Measurements from ENCODE around the gene KMT2E.

Gene KMT2E

GRCh38 chr7:105087981-105088380 lies 74.0 kb downstream of the KMT2E start:
- no peak for DNase-seq (ENCODE audit: low spot score)

- no peak for DNase-seq (ENCODE audit: low spot score)
These were observed 74.5 kb downstream of the KMT2E start for GRCh38 chr7:105088456-105088855.

GRCh38 chr7:105094966-105095365 lies 81.0 kb downstream of the KMT2E start:
- no peak for DNase-seq (ENCODE audit: low spot score)

GRCh38 chr7:105096306-105096705 lies 82.3 kb downstream of the KMT2E start:
- no peak for DNase-seq (ENCODE audit: low spot score)

- DNase-seq (ENCODE audit: low spot score), result no peak
These were observed 83.6 kb downstream of the KMT2E start for GRCh38 chr7:105097619-105098018.

GRCh38 chr7:105098863-105099515 lies 85.0 kb downstream of the KMT2E start:
- DNase-seq (ENCODE audit: low spot score), result peak; percentile 10

GRCh38 chr7:105101864-105102263 lies 87.9 kb downstream of the KMT2E start:
- no peak for DNase-seq (ENCODE audit: low spot score)

GRCh38 chr7:105102557-105103352 lies 88.8 kb downstream of the KMT2E start:
- no peak for DNase-seq (ENCODE audit: low spot score)

- no peak for DNase-seq (ENCODE audit: low spot score)
These were observed 91.6 kb downstream of the KMT2E start for GRCh38 chr7:105105579-105105978.

GRCh38 chr7:105106473-105106872 lies 92.5 kb downstream of the KMT2E start:
- peak; percentile 7 for DNase-seq (ENCODE audit: low spot score)

GRCh38 chr7:105107458-105107857 lies 93.5 kb downstream of the KMT2E start:
- DNase-seq (ENCODE audit: low spot score), result no peak

GRCh38 chr7:105112440-105113418 lies 98.7 kb downstream of the KMT2E start:
- no peak for DNase-seq (ENCODE audit: low spot score)

GRCh38 chr7:105118612-105119600 lies 104.9 kb downstream of the KMT2E start:
- DNase-seq (ENCODE audit: low spot score), result no peak

GRCh38 chr7:105122619-105123018 lies 108.6 kb downstream of the KMT2E start:
- no peak for DNase-seq (ENCODE audit: low spot score)

GRCh38 chr7:105125745-105126144 lies 111.7 kb downstream of the KMT2E start:
- DNase-seq (ENCODE audit: low spot score), result no peak

GRCh38 chr7:105126436-105126975 lies 112.5 kb downstream of the KMT2E start:
- no peak for DNase-seq (ENCODE audit: low spot score)

- no peak for DNase-seq (ENCODE audit: low spot score)
These were observed 113.2 kb downstream of the KMT2E start for GRCh38 chr7:105127179-105127578.

GRCh38 chr7:105130048-105130447 lies 116.0 kb downstream of the KMT2E start:
- DNase-seq (ENCODE audit: low spot score), result no peak

- DNase-seq (ENCODE audit: low spot score), result no peak
These were observed 116.6 kb downstream of the KMT2E start for GRCh38 chr7:105130580-105130979.

- no peak for DNase-seq (ENCODE audit: low spot score)
These were observed 117.1 kb downstream of the KMT2E start for GRCh38 chr7:105131033-105131656.

Data from CD4-positive, alpha-beta T cell treated with Interleukin-15 for 4 hours (primary cell).